K562 treated with DMSO at 1 percent for 4 hours (cell line): Measurements from ENCODE around the gene ARHGEF39. TPM values are rescaled to one million over a fixed set of nuclear protein-coding genes. Genes with fewer than 3 reads are reported as not detected.

Source experiments
- total RNA-seq: library from RNA; unstranded; fragments of 300-600 nt; gene quantifications from 2 replicates; pipeline ENCODE4 v1.2.3, GENCODE V29; 2022; ENCODE audit not compliant: insufficient read depth

Gene ARHGEF39, protein sequence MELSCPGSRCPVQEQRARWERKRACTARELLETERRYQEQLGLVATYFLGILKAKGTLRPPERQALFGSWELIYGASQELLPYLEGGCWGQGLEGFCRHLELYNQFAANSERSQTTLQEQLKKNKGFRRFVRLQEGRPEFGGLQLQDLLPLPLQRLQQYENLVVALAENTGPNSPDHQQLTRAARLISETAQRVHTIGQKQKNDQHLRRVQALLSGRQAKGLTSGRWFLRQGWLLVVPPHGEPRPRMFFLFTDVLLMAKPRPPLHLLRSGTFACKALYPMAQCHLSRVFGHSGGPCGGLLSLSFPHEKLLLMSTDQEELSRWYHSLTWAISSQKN
- 6.1 and 7.2 TPM in 2 replicates for total RNA-seq

DNA sequence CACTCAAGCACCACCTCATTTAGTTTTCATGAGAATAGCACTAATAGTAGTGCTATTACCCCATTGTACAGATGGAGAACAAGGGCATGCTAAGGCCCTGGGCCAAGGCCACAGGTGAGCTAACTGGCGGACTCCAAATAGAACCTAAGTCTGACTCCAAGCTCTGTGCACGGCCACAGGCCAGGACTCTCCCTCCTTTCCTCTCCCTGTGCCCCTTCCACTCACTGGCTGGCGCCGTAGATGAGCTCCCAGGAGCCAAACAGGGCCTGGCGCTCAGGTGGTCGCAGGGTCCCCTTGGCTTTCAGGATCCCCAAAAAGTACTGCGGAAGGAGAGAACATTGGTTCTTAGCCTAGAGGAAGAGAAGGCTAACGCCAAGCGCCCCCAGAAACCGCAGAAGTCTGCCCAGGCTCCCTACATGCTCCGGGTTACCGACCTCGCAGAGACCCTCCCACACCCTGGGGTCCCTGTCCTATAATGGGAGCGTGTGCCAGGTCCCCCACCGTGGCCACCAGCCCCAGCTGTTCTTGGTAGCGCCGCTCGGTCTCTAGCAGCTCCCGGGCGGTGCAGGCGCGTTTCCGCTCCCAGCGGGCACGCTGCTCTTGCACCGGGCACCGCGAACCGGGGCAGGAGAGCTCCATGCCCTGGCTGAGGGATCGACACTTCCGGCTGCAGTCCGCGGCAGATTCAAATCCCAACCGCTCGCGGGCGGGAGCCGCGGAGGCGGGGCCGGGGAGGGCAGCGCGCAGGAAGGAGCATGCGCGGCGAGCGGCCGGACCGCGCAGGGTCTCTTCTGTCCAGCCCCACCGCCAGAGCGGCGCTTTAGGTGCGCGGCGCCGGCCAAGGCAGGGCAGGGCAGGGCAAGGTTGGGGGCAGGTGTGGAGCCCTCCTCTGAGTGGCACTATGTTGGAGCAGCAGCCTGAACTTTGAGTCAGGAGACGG, at the start of gene ARHGEF39:
Gene ARHGEF39, minus strand, starts transcription at position 665 of the 940 bp plus-strand sequence. Its CDS starts 26 bp downstream, at position 639.

DNA sequence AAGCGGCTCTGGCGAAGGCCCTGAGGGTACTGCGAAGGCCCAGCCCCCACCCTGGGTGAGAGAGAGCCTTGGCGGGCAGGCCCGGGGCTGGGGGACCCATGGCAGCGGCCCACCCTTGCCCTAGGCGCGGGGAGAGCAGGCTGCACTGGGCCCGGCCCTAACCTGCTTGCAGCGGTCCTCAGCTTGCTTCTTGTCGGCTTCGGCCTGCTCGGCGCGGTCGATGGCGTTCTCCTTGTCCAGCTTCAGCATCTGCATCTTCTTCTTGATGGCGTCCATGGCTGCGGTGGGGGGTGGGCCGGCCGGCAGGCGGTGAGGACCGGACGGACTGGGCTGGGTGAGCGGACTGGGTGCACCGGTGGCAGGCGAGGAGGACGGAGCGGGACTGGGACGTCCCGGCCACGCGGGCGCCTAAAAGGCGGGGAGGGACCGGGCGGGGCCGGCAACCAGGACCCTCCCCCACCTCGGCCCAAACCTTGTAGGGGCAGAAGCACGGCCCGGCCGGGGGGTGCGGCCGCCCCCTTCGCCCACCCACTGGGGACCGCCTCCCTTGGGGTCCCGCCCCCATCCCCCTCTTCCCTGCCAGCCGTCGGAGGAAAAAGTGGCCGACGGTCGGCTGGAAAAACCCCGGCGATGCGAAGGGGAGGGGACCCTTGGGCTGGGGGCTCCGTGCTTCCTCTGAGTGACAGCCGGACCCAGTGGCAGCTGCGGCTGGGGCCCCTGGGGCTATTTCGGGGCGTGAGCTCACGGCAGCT, 24.7 kb upstream of the ARHGEF39 start, which contains the start of gene TPM2:
Gene TPM2, minus strand, starts transcription at position 384 of the 752 bp plus-strand sequence. Its CDS starts 108 bp downstream, at position 276.

DNA sequence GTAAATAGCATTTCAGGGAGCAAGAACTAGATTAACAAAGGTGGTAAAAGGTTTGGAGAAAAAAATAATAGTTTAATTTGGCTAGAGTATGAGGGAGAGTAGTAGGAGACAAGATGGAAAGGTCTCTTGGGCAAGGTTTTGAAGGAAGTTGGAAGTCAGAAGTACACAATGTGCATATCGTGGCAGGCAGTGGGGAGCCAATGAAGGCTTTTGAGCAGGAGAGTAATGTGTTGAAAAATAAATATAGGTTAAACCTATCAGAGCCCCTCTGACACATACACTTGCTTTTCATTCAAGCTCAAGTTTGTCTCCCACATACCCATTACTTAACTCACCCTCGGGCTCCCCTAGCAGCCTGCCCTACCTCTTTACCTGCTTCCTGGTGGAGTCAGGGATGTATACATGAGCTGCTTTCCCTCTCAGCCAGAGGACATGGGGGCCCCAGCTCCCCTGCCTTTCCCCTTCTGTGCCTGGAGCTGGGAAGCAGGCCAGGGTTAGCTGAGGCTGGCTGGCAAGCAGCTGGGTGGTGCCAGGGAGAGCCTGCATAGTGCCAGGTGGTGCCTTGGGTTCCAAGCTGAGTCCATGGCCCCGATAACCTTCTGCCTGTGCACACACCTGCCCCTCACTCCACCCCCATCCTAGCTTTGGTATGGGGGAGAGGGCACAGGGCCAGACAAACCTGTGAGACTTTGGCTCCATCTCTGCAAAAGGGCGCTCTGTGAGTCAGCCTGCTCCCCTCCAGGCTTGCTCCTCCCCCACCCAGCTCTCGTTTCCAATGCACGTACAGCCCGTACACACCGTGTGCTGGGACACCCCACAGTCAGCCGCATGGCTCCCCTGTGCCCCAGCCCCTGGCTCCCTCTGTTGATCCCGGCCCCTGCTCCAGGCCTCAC, 8.4 kb upstream of the ARHGEF39 start, which contains the start of gene CA9:
Gene CA9, plus strand, starts transcription at position 797 of the 893 bp plus-strand sequence. Its CDS starts 32 bp downstream, at position 829.

DNA sequence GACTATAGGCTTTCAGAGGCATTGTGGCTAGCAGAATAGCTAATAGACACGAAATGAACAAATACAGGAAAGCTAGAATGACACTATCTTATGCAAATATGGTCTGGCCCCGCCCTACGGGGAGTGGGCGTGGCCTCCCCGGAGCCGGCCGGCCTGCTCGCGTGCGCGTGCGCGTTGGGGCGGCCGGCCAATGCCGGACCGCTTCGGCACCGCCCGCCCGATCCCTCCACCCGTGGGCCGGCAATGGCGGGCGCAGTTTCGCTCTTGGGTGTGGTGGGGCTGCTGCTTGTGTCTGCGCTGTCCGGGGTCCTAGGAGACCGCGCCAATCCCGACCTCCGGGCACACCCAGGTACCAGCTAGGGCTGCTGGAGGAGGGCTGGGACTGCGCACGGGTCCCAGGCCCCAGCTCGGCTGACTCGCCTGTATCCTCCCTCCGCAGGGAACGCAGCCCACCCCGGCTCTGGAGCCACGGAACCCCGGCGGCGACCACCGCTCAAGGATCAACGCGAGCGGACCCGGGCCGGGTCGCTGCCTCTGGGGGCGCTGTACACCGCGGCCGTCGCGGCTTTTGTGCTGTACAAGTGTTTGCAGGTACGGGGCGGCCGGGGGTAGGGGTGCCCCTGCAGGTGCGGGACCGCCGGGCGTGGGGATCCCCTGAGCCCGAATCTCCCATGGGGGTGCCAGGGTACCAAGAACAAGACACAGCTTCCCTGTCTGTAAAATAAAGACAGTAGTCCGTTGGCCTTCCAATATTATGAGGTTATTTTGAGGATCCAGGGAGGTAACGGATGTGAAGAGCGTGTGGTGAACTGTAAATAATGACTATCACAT, 6.6 kb downstream of the ARHGEF39 start, which contains the start of gene CCDC107:
Gene CCDC107, plus strand, starts transcription at position 156 of the 831 bp plus-strand sequence. Its CDS starts 88 bp downstream, at position 244.

DNA sequence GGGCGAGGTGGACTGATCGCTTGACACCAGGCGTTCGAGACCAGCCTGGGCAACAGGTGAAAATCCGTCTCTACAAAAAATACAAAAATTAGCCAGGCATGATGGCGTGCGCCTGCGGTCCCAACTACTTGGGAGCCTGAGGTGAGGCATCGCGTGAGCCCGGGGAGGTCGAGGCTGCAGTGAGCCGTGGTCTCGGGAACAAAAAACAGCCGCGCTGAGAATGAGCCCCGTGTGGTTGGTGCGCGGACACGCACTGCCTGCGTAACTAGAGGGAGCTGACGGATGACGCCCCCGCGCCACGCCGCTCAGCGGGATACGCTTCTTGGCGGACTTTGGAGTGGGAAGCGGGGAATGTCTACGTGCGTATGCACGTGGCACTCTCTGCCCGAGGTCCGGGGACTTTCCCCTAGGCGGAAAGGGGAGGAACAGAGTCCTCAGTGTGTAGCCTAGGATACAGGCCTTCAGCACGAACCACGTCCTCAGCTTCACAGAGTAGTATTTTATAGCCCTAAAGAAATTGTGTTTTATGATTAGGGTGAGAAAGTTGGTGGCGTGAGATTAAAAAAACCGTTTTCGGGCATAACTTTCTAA, 7.4 kb downstream of the ARHGEF39 start, which contains the start of gene RMRP:
Gene RMRP, minus strand, starts transcription at position 474 of the 591 bp plus-strand sequence.

DNA sequence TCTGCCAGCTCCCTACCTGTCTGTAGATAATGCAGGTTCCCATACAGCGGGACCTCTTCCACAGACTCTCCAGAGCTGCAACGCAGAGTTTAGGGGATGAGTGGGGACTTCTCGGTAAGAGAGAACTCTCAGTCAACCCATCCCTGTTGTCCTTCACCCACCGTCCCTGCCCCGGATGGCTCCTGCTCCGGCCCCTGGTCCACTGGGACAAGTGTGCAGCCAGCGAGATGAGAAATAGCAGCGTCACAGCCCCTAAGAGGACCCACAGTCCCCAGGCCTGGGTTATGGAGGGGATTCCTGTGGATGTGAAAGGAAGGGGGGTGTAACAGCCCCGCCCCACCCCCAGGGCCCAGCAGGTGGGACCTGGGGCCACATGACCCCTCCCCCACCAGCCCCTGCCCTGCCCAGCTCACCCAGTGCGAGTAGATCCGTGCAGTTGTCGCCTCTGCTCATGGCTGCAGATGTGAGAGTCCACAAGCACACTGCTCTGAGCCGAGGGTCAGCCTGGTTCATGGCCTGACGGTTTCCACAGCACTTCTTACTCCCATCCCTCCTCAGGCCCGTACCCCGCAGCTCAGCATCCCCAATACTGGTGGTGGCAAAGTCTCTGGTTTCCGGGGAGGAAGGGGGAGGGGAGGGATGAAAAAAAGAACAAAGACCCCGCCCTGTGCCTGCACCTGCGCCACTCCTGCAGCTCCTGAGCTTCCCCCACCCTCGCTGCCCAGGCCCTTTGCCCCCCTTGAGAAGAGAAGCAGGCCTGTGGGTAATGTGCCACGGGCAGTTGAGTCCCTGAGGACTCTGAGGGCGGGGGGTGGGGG, 14.4 kb downstream of the ARHGEF39 start, which contains the start of gene SIT1:
Gene SIT1, minus strand, starts transcription at position 591 of the 818 bp plus-strand sequence. Its CDS starts 78 bp downstream, at position 513.

DNA sequence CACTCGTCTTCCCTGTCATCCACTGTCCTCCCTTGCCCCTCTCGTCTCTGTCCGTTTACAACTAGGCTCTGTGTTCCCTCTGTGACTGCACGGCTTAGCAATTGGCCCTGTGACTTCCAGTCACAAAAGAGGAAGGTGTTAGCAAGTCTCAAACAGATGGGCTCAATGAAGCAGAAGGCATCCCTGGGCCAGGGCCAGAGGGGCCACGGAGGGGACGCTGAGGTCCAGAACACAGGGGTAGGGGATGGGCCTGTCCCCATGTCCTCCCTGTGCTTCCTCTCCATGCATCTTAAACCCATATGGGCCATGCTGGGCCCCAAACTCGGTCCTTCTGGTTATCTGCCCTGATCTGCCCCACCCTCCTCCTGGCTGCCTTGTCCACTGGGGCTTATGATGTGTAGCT, 46.7 kb downstream of the ARHGEF39 start, which contains the start of gene CD72:
Gene CD72, minus strand, starts transcription at position 89 of the 403 bp plus-strand sequence. CDS start 110 bp downstream, outside the sequence.

Other genes with a start within 250 kb of the ARHGEF39 start
- 7.0 and 7.2 TPM in 2 replicates for gene RUSC2, start 175.1 kb downstream of the ARHGEF39 start, total RNA-seq
- gene TESK1, start 59.9 kb downstream of the ARHGEF39 start, total RNA-seq: 10.1 and 13.6 TPM in 2 replicates
- gene CD72, start 46.8 kb downstream of the ARHGEF39 start, total RNA-seq: not detected in 2 replicates
- not detected in 2 replicates for gene SIT1, start 14.3 kb downstream of the ARHGEF39 start, total RNA-seq
- not detected in 2 replicates for gene RMRP, start 7.2 kb downstream of the ARHGEF39 start, total RNA-seq
- 13.5 and 16.9 TPM in 2 replicates for gene CCDC107, start 6.9 kb downstream of the ARHGEF39 start, total RNA-seq
- not detected in 2 replicates for gene CA9, start 8.7 kb upstream of the ARHGEF39 start, total RNA-seq
- 1.9 and 2.2 TPM in 2 replicates for gene TPM2, start 24.7 kb upstream of the ARHGEF39 start, total RNA-seq
- gene TLN1, start 67.0 kb upstream of the ARHGEF39 start, total RNA-seq: 168 and 169 TPM in 2 replicates
- 20.5 and 28.7 TPM in 2 replicates for gene CREB3, start 67.5 kb upstream of the ARHGEF39 start, total RNA-seq
- gene GBA2, start 84.0 kb upstream of the ARHGEF39 start, total RNA-seq: 41.2 and 50.0 TPM in 2 replicates
- gene RGP1, start 84.1 kb upstream of the ARHGEF39 start, total RNA-seq: 5.8 and 6.1 TPM in 2 replicates
- not detected in 2 replicates for gene MSMP, start 89.1 kb upstream of the ARHGEF39 start, total RNA-seq
- 2.5 and 6.6 TPM in 2 replicates for gene NPR2, start 126.4 kb upstream of the ARHGEF39 start, total RNA-seq
- not detected in 2 replicates for gene SPAG8, start 147.1 kb upstream of the ARHGEF39 start, total RNA-seq
- gene HINT2, start 149.8 kb upstream of the ARHGEF39 start, total RNA-seq: 50.0 and 72.5 TPM in 2 replicates
- not detected in 2 replicates for gene FAM221B, start 163.5 kb upstream of the ARHGEF39 start, total RNA-seq
- 1.1 and 1.8 TPM in 2 replicates for gene TMEM8B, start 164.0 kb upstream of the ARHGEF39 start, total RNA-seq
- not detected in 2 replicates for gene OR13J1, start 205.2 kb upstream of the ARHGEF39 start, total RNA-seq
- gene HRCT1, start 241.0 kb upstream of the ARHGEF39 start, total RNA-seq: not detected in 2 replicates
- not detected in 2 replicates for gene SPAAR, start 244.3 kb upstream of the ARHGEF39 start, total RNA-seq